Gastroesophageal sphincter (tissue), 3 donors: ENCODE data around the gene RABIF.

Experiments
- CTCF ChIP-seq, 4 experiments: fragments of 200-600 bp in 2 of 4; fragments of 450-650 bp in 2 of 4; sonication (generic) in 1 of 4; IDR thresholded peaks; one replicate each; pipeline ENCODE4 v1.5.1; 2017 to 2019; ENCODE audit warnings: antibody characterized with exemption in 4 of 4, mild to moderate bottlenecking in 2 of 4, moderate library complexity in 2 of 4
- EP300 ChIP-seq: sonication (generic); formaldehyde crosslinking; IDR thresholded peaks from one replicate; pipeline ENCODE4 v1.6.1; 2017; ENCODE audit warnings: antibody characterized with exemption, mild to moderate bottlenecking
- POLR2A ChIP-seq, 2 donors: fragments of 450-650 bp; IDR thresholded peaks; one replicate each; pipeline ENCODE4 v1.6.1; 2017; ENCODE audit warnings: antibody characterized with exemption in 2 of 2, mild to moderate bottlenecking in 2 of 2, moderate library complexity in 1 of 2
- POLR2AphosphoS5 ChIP-seq: sonication (generic); formaldehyde crosslinking; IDR thresholded peaks from one replicate; pipeline ENCODE4 v1.6.1; 2017; ENCODE audit warnings: antibody characterized with exemption

GRCh38 chr1:202860744-202861419 lies 28.1 kb downstream of the RABIF start:
- TF ChIP-seq POLR2A (IDR thresholded peaks at IDR 0.05): no peak
- no peak for TF ChIP-seq CTCF (IDR thresholded peaks at IDR 0.05)
- no peak for TF ChIP-seq POLR2AphosphoS5
- no peak for TF ChIP-seq EP300
